ENCODE results near the gene CCDC80.

DNA sequence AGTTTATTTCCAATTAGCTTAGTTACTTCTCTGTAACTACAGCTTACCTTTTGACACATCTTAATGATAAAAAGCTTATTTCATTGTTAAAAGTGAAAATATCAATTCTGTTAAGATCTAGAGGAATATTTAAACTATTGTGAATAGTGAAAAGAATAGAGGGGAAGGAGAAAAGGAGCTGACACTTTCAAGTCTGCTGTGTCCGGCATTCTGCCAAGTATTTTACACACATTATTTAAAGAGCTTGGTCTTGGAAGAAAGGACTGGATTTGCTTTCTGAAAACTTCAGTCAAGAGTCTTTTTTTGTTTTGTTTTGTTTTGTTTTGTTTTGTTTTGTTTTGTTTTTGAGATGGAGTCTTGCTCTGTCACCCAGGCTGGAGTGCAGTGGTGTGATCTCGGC is 34.8 kb downstream of the CCDC80 start:
- no peak for TF ChIP-seq CTCF (IDR thresholded peaks at IDR 0.05)
- TF ChIP-seq POLR2A (IDR thresholded peaks at IDR 0.05): no peak

Data from heart left ventricle (tissue), 13 donors.